K562 (cell line): ENCODE results near the gene TMEM203. TPM values are rescaled to one million over a fixed set of nuclear protein-coding genes. Genes with fewer than 3 reads are reported as not detected.

ENCODE experiments used
- ATF1 ChIP-seq, 2 experiments: fragments of 450-650 bp in 1 of 2; IDR thresholded peaks; 2 replicates each; pipeline ENCODE4 v1.6.1; 2016; ENCODE audit warnings: missing compliant biosample characterization in 1 of 2, missing genetic modification characterization in 1 of 2
- BMI1 ChIP-seq: fragments of 150-350 bp; IDR thresholded peaks from 2 replicates; pipeline ENCODE4 v1.6.1; 2014; ENCODE audit warnings: low read length
- C11orf30 ChIP-seq: fragments of 450-650 bp; IDR thresholded peaks from 2 replicates; pipeline ENCODE4 v1.6.1; 2016; ENCODE audit warnings: low read depth, mild to moderate bottlenecking
- ELF1 ChIP-seq: fragments of 200-800 bp; sonication (Bioruptor generic); IDR thresholded peaks from 2 replicates; pipeline ENCODE4 v1.6.1; 2016; ENCODE audit warnings: missing genetic modification characterization, missing compliant biosample characterization
- GATAD2B ChIP-seq: fragments of 450-650 bp; IDR thresholded peaks from 2 replicates; pipeline ENCODE4 v1.6.1; 2017; ENCODE audit warnings: mild to moderate bottlenecking, borderline replicate concordance
- HDAC2 ChIP-seq: fragments of 450-650 bp; IDR thresholded peaks from 2 replicates; pipeline ENCODE4 v1.6.1; 2016; ENCODE audit warnings: mild to moderate bottlenecking
- NFYB ChIP-seq: IDR thresholded peaks from 2 replicates; pipeline ENCODE4 v1.6.1; 2011; ENCODE audit warnings: mild to moderate bottlenecking, moderate library complexity; ENCODE audit not compliant: insufficient read length; ENCODE audit errors: extremely low read depth
- OTX1 ChIP-seq: fragments of 450-650 bp; formaldehyde crosslinking; IDR thresholded peaks from 2 replicates; pipeline ENCODE4 v1.4.0; 2022; ENCODE audit warnings: mild to moderate bottlenecking
- PHF21A ChIP-seq: fragments of 450-650 bp; IDR thresholded peaks from 2 replicates; pipeline ENCODE4 v1.6.1; 2017; ENCODE audit warnings: low read depth, borderline replicate concordance
- POLR3A ChIP-seq: IDR thresholded peaks from 2 replicates; pipeline ENCODE4 v1.6.1; 2011; ENCODE audit warnings: borderline replicate concordance, mild to moderate bottlenecking, moderate library complexity; ENCODE audit not compliant: insufficient read length, insufficient read depth; ENCODE audit errors: extremely low read depth
- TSC22D4 ChIP-seq: fragments of 450-650 bp; IDR thresholded peaks from 2 replicates; pipeline ENCODE4 v1.6.1; 2016; ENCODE audit warnings: missing genetic modification characterization, missing biosample characterization, control low read depth
- ZC3H11A ChIP-seq: IDR thresholded peaks from 2 replicates; pipeline ENCODE4 v1.6.1; 2012; ENCODE audit warnings: low read depth, low read length, improper control_type of control experiment
- ZNF282 ChIP-seq: sonication (generic); formaldehyde crosslinking; IDR thresholded peaks from 2 replicates; pipeline ENCODE4 v1.8.1; 2023; ENCODE audit warnings: missing genetic modification reagents
- ZNF830 ChIP-seq: fragments of 250-450 bp; sonication (Bioruptor Pico); IDR thresholded peaks from 2 replicates; pipeline ENCODE4 v1.5.0; 2021; ENCODE audit warnings: mild to moderate bottlenecking
- polyA plus RNA-seq, 8 experiments: library from polyadenylated mRNA; depleted of rRNA in 4 of 8; stranded (reverse) in 5 of 8; unstranded in 3 of 8; fragments of >200 nt; fragmentation: Nextera tagmentation in 2 of 8; fragmentation: Illumina TruSeq in 1 of 8; extraction: Ambion mirVana in 2 of 8; extraction: Trizol in 1 of 8; gene quantifications; 2 replicates each; pipeline versions ENCODE4 v1.2.1 to v1.2.3, GENCODE V29; 2011 to 2014; ENCODE audit warnings: inconsistent platforms in 1 of 8, missing spikeins in 1 of 8
- total RNA-seq, 7 experiments: library from RNA; depleted of rRNA in 6 of 7; stranded (reverse); fragments of >200 nt in 6 of 7; fragmentation: Illumina TruSeq in 2 of 7; extraction: Trizol in 2 of 7; gene quantifications; 2 replicates each; pipeline versions ENCODE4 v1.2.1 to v1.2.3, GENCODE V29; 2011 to 2021; ENCODE audit warnings: low replicate concordance in 1 of 7
- TF ChIP-seq, protein P1 (sequence below), 2 experiments: IDR thresholded peaks; 2 replicates each; pipeline ENCODE4 v1.6.1; 2012; ENCODE audit warnings: improper control_type of control experiment in 2 of 2, low read depth in 2 of 2, low read length in 2 of 2, borderline replicate concordance in 1 of 2
- TF ChIP-seq, protein P2 (sequence below): fragments of 200-800 bp; sonication (Bioruptor generic); IDR thresholded peaks from 2 replicates; pipeline ENCODE4 v1.6.1; 2016; ENCODE audit warnings: missing genetic modification characterization, missing compliant biosample characterization
- TF ChIP-seq, protein P3 (sequence below): fragments of 450-650 bp; IDR thresholded peaks from 2 replicates; pipeline ENCODE4 v1.6.1; 2016; ENCODE audit warnings: borderline replicate concordance
- TF ChIP-seq, protein P4 (sequence below): sonication (generic); formaldehyde crosslinking; IDR thresholded peaks from 2 replicates; pipeline ENCODE4 v1.8.0; 2022; ENCODE audit warnings: missing genetic modification reagents, mild to moderate bottlenecking, moderate library complexity, borderline replicate concordance

The TMEM203 gene
- total and polyA plus RNA-seq, 9 of the 15 experiments (the other 6 are each of a cell fraction or from before 2014, with no cell fraction given): 8.8 to 59.5 (median 37.6) TPM

DNA sequence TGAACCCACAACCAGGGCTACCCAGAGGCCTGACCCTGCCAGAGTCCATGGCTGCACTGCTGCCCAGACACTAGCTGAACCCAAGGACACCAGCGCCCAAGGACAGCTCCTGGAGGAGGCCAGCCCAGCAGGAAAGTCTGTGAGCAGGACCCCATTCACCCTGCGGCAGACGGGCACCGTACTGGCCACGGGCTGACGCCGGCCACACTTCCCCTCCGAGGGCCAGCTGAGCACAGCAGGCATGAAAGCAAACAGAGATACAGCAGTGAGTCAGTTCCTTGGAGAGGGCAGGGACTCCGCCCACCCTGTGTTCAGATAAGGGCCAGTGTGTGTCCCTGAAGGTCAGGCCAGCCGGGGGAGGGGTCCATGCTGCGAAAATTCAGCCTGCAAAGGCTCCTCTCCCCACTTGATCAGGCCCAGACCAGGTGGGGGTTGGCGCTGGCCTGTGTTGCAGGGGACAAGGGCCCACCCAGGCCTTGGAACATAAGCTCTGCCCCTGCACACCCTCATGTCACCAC, 13.4 kb upstream of the TMEM203 start (continued):
- TF ChIP-seq ELF1 (tag) (no peak), ZNF830 (CRISPR knock-in tag) (no peak), HDAC2 (peak; percentile 66; the same call in 1 of the 2 replicates), GATAD2B (0 out of 2 replicates have a peak, but pooled peaks have one; percentile 60), ZNF282 (CRISPR knock-in tag) (no peak), POLR3A (no peak), OTX1 (0 out of 2 replicates have a peak, but pooled peaks have one; percentile 57), BMI1 (no peak), C11orf30 (peak; percentile 58; the same call in 1 of the 2 replicates), TSC22D4 (tag) (no peak), ATF1 (CRISPR knock-in tag; IDR thresholded peaks at IDR 0.05) (no peak), ATF1 (tag; IDR thresholded peaks at IDR 0.05) (peak; percentile 57), PHF21A (no peak), ZC3H11A (no peak), NFYB (no peak)
- TF ChIP-seq, protein P1, sequence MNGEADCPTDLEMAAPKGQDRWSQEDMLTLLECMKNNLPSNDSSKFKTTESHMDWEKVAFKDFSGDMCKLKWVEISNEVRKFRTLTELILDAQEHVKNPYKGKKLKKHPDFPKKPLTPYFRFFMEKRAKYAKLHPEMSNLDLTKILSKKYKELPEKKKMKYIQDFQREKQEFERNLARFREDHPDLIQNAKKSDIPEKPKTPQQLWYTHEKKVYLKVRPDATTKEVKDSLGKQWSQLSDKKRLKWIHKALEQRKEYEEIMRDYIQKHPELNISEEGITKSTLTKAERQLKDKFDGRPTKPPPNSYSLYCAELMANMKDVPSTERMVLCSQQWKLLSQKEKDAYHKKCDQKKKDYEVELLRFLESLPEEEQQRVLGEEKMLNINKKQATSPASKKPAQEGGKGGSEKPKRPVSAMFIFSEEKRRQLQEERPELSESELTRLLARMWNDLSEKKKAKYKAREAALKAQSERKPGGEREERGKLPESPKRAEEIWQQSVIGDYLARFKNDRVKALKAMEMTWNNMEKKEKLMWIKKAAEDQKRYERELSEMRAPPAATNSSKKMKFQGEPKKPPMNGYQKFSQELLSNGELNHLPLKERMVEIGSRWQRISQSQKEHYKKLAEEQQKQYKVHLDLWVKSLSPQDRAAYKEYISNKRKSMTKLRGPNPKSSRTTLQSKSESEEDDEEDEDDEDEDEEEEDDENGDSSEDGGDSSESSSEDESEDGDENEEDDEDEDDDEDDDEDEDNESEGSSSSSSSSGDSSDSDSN (IDR thresholded peaks at IDR 0.05; ENCODE audit: borderline replicate concordance in 1 of 2, low read depth in 2 of 2, low read length in 2 of 2): peak in 1 of 2 experiments; percentile 72; a peak in 2 of 4 replicates
- TF ChIP-seq, protein P2, sequence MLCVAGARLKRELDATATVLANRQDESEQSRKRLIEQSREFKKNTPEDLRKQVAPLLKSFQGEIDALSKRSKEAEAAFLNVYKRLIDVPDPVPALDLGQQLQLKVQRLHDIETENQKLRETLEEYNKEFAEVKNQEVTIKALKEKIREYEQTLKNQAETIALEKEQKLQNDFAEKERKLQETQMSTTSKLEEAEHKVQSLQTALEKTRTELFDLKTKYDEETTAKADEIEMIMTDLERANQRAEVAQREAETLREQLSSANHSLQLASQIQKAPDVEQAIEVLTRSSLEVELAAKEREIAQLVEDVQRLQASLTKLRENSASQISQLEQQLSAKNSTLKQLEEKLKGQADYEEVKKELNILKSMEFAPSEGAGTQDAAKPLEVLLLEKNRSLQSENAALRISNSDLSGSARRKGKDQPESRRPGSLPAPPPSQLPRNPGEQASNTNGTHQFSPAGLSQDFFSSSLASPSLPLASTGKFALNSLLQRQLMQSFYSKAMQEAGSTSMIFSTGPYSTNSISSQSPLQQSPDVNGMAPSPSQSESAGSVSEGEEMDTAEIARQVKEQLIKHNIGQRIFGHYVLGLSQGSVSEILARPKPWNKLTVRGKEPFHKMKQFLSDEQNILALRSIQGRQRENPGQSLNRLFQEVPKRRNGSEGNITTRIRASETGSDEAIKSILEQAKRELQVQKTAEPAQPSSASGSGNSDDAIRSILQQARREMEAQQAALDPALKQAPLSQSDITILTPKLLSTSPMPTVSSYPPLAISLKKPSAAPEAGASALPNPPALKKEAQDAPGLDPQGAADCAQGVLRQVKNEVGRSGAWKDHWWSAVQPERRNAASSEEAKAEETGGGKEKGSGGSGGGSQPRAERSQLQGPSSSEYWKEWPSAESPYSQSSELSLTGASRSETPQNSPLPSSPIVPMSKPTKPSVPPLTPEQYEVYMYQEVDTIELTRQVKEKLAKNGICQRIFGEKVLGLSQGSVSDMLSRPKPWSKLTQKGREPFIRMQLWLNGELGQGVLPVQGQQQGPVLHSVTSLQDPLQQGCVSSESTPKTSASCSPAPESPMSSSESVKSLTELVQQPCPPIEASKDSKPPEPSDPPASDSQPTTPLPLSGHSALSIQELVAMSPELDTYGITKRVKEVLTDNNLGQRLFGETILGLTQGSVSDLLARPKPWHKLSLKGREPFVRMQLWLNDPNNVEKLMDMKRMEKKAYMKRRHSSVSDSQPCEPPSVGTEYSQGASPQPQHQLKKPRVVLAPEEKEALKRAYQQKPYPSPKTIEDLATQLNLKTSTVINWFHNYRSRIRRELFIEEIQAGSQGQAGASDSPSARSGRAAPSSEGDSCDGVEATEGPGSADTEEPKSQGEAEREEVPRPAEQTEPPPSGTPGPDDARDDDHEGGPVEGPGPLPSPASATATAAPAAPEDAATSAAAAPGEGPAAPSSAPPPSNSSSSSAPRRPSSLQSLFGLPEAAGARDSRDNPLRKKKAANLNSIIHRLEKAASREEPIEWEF (CRISPR knock-in tag): no peak
- TF ChIP-seq, protein P3, sequence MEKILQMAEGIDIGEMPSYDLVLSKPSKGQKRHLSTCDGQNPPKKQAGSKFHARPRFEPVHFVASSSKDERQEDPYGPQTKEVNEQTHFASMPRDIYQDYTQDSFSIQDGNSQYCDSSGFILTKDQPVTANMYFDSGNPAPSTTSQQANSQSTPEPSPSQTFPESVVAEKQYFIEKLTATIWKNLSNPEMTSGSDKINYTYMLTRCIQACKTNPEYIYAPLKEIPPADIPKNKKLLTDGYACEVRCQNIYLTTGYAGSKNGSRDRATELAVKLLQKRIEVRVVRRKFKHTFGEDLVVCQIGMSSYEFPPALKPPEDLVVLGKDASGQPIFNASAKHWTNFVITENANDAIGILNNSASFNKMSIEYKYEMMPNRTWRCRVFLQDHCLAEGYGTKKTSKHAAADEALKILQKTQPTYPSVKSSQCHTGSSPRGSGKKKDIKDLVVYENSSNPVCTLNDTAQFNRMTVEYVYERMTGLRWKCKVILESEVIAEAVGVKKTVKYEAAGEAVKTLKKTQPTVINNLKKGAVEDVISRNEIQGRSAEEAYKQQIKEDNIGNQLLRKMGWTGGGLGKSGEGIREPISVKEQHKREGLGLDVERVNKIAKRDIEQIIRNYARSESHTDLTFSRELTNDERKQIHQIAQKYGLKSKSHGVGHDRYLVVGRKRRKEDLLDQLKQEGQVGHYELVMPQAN: peak; percentile 45; the same call in 1 of the 2 replicates
- TF ChIP-seq, protein P4, sequence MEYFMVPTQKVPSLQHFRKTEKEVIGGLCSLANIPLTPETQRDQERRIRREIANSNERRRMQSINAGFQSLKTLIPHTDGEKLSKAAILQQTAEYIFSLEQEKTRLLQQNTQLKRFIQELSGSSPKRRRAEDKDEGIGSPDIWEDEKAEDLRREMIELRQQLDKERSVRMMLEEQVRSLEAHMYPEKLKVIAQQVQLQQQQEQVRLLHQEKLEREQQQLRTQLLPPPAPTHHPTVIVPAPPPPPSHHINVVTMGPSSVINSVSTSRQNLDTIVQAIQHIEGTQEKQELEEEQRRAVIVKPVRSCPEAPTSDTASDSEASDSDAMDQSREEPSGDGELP: peak; percentile 99
